Measurements from ENCODE around the gene WIZ. TPM values are rescaled to one million over a fixed set of nuclear protein-coding genes. Genes with fewer than 3 reads are reported as not detected.

WIZ gene
- total RNA-seq, 2 donors from 2014 or later = 38.0 to 38.6 TPM

- WGBS, 2 experiments (ENCODE audit: insufficient coverage in 1 of 2, insufficient read length in 1 of 2) = 91 to 98% methylated on average over 6 to 8 of the region's 8 CpGs
- no peak overlapping the region for H3K4me3 ChIP-seq (ENCODE audit: low read length)
- Mint-ChIP-seq H3K27ac (no peak overlapping the region), H3K4me3 (no peak overlapping the region), H3K4me1 (peaks cover under 1% of the 10 kb centered on the region), H3K36me3 (ENCODE audit: low read depth) (peaks cover 67% of the 10 kb centered on the region), H3K27me3 (ENCODE audit: insufficient read depth) (no peaks in the 10 kb centered on the region), H3K9me3 (no peaks in the 10 kb centered on the region)
- no peak overlapping the region for H3K27ac ChIP-seq (ENCODE audit: low read depth, low read length)
- H3K4me1 ChIP-seq (ENCODE audit: control insufficient read depth, insufficient read depth, low read length) = peaks cover 1% of the 10 kb centered on the region
- no peaks in the 10 kb centered on the region for H3K27me3 ChIP-seq (ENCODE audit: control insufficient read depth, insufficient read depth, low read length, poor library complexity, severe bottlenecking)
- peak; percentile 28 for DNase-seq
- H3K36me3 ChIP-seq (ENCODE audit: control insufficient read depth, insufficient read depth, low read length) = peaks cover 75% of the 10 kb centered on the region
- no peak for TF ChIP-seq CTCF (conservative IDR thresholded peaks at IDR 0.05)
- no peaks in the 10 kb centered on the region for H3K9me3 ChIP-seq (ENCODE audit: control insufficient read depth, low read length)
- no peak overlapping the region for H3K9ac ChIP-seq (ENCODE audit: extremely low read depth, low read length, poor library complexity, severe bottlenecking)
These were observed 50.6 kb downstream of the WIZ start for GRCh38 chr19:15399234-15399515.

- H3K4me3 Mint-ChIP-seq = no peak overlapping the region
- WGBS, 2 experiments (ENCODE audit: insufficient coverage in 1 of 2, insufficient read length in 1 of 2) = 95 to 97% methylated on average over 34 to 50 of the region's 50 CpGs
- DNase-seq = peak; percentile 29
- H3K36me3 Mint-ChIP-seq (ENCODE audit: low read depth) = peaks cover 72% of the 10 kb centered on the region
- no peak for TF ChIP-seq CTCF (conservative IDR thresholded peaks at IDR 0.05)
- no peak overlapping the region for H3K9ac ChIP-seq (ENCODE audit: extremely low read depth, low read length, poor library complexity, severe bottlenecking)
- no peaks in the 10 kb centered on the region for H3K4me1 ChIP-seq (ENCODE audit: control insufficient read depth, insufficient read depth, low read length)
- H3K27me3 ChIP-seq (ENCODE audit: control insufficient read depth, insufficient read depth, low read length, poor library complexity, severe bottlenecking) = no peaks in the 10 kb centered on the region
- no peak overlapping the region for H3K27ac ChIP-seq (ENCODE audit: low read depth, low read length)
- no peak overlapping the region for H3K4me3 ChIP-seq (ENCODE audit: low read length)
- H3K27ac Mint-ChIP-seq = no peak overlapping the region
- no peaks in the 10 kb centered on the region for H3K9me3 Mint-ChIP-seq
- H3K4me1 Mint-ChIP-seq = no peaks in the 10 kb centered on the region
- H3K9me3 ChIP-seq (ENCODE audit: control insufficient read depth, low read length) = no peaks in the 10 kb centered on the region
- peaks cover 75% of the 10 kb centered on the region for H3K36me3 ChIP-seq (ENCODE audit: control insufficient read depth, insufficient read depth, low read length)
- H3K27me3 Mint-ChIP-seq (ENCODE audit: insufficient read depth) = no peaks in the 10 kb centered on the region
These were observed 51.1 kb downstream of the WIZ start for GRCh38 chr19:15398501-15399233.

GRCh38 chr19:15397782-15398181 lies 52.0 kb downstream of the WIZ start:
- H3K27me3 Mint-ChIP-seq (ENCODE audit: insufficient read depth) = no peaks in the 10 kb centered on the region
- WGBS, 2 experiments (ENCODE audit: insufficient coverage in 1 of 2, insufficient read length in 1 of 2) = 95 to 99% methylated on average over 10 to 11 of the region's 11 CpGs
- Histone ChIP-seq H3K27ac (ENCODE audit: low read depth, low read length) (no peak overlapping the region), H3K4me3 (ENCODE audit: low read length) (no peak overlapping the region), H3K36me3 (ENCODE audit: control insufficient read depth, insufficient read depth, low read length) (peaks cover 75% of the 10 kb centered on the region), H3K9ac (ENCODE audit: extremely low read depth, low read length, poor library complexity, severe bottlenecking) (no peak overlapping the region), H3K27me3 (ENCODE audit: control insufficient read depth, insufficient read depth, low read length, poor library complexity, severe bottlenecking) (no peaks in the 10 kb centered on the region), H3K4me1 (ENCODE audit: control insufficient read depth, insufficient read depth, low read length) (no peaks in the 10 kb centered on the region), H3K9me3 (ENCODE audit: control insufficient read depth, low read length) (no peaks in the 10 kb centered on the region)
- peak; percentile 24 for DNase-seq
- no peaks in the 10 kb centered on the region for H3K9me3 Mint-ChIP-seq
- peaks cover 73% of the 10 kb centered on the region for H3K36me3 Mint-ChIP-seq (ENCODE audit: low read depth)
- H3K4me3 Mint-ChIP-seq = no peak overlapping the region
- H3K27ac Mint-ChIP-seq = no peak overlapping the region
- H3K4me1 Mint-ChIP-seq = no peaks in the 10 kb centered on the region
- no peak for TF ChIP-seq CTCF (conservative IDR thresholded peaks at IDR 0.05)

All from endodermal cell (in vitro differentiated cells).